ENCODE results near the gene NCKAP5L. TPM values are rescaled to one million over a fixed set of nuclear protein-coding genes. Genes with fewer than 3 reads are reported as not detected.

NCKAP5L gene
- total and polyA plus RNA-seq, 2 of the 8 experiments (the other 6 are each of a cell fraction or from before 2014, with no cell fraction given) = 9.4 to 27.9 TPM

DNA sequence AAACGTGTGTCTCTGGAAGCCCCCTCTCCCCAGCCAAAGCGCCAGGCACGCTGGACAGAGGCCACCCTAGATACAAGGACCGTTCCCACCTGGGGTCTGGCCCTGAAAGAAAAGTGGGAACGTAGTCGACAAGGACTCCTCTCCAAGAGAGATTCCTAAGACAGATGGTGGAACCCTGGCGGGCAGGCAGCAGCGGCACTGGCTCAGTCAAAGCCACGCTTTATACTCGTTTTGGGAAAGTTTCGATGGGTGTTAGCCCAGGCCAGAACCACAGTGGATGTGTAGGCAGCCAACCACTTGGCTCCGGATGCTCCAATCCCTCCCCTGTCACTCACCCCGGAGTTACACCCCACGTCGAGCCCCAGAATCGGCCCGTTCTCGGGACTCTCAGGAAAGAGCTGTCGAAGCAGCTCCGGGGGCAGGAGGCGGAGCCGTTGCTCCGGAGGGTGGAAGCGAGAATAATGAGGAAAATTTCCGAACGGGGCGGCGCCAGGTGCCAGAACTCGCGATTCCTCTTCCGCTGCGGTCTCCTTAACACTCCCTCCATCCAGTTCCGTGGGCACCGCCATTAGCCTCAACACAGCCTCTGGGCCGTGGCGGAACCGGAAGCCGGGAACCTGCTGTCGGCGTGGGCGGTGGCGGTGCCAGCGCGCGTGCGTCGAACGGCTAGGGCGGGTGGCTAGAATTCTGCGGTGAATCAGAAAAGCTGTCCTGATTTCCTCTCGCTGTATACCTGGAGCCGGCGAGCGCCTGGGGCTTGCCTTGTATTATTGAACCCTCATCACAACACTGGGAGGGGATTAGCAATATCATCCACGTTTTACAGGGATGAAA, 14.5 kb upstream of the NCKAP5L start, which contains the start of gene BCDIN3D (continued):
- TF ChIP-seq, protein P1, sequence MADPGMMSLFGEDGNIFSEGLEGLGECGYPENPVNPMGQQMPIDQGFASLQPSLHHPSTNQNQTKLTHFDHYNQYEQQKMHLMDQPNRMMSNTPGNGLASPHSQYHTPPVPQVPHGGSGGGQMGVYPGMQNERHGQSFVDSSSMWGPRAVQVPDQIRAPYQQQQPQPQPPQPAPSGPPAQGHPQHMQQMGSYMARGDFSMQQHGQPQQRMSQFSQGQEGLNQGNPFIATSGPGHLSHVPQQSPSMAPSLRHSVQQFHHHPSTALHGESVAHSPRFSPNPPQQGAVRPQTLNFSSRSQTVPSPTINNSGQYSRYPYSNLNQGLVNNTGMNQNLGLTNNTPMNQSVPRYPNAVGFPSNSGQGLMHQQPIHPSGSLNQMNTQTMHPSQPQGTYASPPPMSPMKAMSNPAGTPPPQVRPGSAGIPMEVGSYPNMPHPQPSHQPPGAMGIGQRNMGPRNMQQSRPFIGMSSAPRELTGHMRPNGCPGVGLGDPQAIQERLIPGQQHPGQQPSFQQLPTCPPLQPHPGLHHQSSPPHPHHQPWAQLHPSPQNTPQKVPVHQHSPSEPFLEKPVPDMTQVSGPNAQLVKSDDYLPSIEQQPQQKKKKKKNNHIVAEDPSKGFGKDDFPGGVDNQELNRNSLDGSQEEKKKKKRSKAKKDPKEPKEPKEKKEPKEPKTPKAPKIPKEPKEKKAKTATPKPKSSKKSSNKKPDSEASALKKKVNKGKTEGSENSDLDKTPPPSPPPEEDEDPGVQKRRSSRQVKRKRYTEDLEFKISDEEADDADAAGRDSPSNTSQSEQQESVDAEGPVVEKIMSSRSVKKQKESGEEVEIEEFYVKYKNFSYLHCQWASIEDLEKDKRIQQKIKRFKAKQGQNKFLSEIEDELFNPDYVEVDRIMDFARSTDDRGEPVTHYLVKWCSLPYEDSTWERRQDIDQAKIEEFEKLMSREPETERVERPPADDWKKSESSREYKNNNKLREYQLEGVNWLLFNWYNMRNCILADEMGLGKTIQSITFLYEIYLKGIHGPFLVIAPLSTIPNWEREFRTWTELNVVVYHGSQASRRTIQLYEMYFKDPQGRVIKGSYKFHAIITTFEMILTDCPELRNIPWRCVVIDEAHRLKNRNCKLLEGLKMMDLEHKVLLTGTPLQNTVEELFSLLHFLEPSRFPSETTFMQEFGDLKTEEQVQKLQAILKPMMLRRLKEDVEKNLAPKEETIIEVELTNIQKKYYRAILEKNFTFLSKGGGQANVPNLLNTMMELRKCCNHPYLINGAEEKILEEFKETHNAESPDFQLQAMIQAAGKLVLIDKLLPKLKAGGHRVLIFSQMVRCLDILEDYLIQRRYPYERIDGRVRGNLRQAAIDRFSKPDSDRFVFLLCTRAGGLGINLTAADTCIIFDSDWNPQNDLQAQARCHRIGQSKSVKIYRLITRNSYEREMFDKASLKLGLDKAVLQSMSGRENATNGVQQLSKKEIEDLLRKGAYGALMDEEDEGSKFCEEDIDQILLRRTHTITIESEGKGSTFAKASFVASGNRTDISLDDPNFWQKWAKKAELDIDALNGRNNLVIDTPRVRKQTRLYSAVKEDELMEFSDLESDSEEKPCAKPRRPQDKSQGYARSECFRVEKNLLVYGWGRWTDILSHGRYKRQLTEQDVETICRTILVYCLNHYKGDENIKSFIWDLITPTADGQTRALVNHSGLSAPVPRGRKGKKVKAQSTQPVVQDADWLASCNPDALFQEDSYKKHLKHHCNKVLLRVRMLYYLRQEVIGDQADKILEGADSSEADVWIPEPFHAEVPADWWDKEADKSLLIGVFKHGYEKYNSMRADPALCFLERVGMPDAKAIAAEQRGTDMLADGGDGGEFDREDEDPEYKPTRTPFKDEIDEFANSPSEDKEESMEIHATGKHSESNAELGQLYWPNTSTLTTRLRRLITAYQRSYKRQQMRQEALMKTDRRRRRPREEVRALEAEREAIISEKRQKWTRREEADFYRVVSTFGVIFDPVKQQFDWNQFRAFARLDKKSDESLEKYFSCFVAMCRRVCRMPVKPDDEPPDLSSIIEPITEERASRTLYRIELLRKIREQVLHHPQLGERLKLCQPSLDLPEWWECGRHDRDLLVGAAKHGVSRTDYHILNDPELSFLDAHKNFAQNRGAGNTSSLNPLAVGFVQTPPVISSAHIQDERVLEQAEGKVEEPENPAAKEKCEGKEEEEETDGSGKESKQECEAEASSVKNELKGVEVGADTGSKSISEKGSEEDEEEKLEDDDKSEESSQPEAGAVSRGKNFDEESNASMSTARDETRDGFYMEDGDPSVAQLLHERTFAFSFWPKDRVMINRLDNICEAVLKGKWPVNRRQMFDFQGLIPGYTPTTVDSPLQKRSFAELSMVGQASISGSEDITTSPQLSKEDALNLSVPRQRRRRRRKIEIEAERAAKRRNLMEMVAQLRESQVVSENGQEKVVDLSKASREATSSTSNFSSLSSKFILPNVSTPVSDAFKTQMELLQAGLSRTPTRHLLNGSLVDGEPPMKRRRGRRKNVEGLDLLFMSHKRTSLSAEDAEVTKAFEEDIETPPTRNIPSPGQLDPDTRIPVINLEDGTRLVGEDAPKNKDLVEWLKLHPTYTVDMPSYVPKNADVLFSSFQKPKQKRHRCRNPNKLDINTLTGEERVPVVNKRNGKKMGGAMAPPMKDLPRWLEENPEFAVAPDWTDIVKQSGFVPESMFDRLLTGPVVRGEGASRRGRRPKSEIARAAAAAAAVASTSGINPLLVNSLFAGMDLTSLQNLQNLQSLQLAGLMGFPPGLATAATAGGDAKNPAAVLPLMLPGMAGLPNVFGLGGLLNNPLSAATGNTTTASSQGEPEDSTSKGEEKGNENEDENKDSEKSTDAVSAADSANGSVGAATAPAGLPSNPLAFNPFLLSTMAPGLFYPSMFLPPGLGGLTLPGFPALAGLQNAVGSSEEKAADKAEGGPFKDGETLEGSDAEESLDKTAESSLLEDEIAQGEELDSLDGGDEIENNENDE (IDR thresholded peaks at IDR 0.05; ENCODE audit: insufficient replicate concordance, low read length) = no peak
- TF ChIP-seq, protein P2, sequence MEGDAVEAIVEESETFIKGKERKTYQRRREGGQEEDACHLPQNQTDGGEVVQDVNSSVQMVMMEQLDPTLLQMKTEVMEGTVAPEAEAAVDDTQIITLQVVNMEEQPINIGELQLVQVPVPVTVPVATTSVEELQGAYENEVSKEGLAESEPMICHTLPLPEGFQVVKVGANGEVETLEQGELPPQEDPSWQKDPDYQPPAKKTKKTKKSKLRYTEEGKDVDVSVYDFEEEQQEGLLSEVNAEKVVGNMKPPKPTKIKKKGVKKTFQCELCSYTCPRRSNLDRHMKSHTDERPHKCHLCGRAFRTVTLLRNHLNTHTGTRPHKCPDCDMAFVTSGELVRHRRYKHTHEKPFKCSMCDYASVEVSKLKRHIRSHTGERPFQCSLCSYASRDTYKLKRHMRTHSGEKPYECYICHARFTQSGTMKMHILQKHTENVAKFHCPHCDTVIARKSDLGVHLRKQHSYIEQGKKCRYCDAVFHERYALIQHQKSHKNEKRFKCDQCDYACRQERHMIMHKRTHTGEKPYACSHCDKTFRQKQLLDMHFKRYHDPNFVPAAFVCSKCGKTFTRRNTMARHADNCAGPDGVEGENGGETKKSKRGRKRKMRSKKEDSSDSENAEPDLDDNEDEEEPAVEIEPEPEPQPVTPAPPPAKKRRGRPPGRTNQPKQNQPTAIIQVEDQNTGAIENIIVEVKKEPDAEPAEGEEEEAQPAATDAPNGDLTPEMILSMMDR (IDR thresholded peaks at IDR 0.05; ENCODE audit: control extremely low read depth in 1 of 3, insufficient read depth in 1 of 3, low read depth in 1 of 3, low read length in 3 of 3) = no peak
- TF ChIP-seq KDM1A (IDR thresholded peaks at IDR 0.05; ENCODE audit: borderline replicate concordance, low read length) (no peak), CEBPB (IDR thresholded peaks at IDR 0.05; ENCODE audit: low read depth, low read length) (no peak), NANOG (IDR thresholded peaks at IDR 0.05; ENCODE audit: insufficient read depth, low read depth, low read length, poor library complexity, severe bottlenecking) (no peak)
- TF ChIP-seq, protein P3, sequence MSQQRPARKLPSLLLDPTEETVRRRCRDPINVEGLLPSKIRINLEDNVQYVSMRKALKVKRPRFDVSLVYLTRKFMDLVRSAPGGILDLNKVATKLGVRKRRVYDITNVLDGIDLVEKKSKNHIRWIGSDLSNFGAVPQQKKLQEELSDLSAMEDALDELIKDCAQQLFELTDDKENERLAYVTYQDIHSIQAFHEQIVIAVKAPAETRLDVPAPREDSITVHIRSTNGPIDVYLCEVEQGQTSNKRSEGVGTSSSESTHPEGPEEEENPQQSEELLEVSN (IDR thresholded peaks at IDR 0.05) = peak; percentile 82

Data from H1 (cell line).